ENCODE results near the gene MBD5.

DNA sequence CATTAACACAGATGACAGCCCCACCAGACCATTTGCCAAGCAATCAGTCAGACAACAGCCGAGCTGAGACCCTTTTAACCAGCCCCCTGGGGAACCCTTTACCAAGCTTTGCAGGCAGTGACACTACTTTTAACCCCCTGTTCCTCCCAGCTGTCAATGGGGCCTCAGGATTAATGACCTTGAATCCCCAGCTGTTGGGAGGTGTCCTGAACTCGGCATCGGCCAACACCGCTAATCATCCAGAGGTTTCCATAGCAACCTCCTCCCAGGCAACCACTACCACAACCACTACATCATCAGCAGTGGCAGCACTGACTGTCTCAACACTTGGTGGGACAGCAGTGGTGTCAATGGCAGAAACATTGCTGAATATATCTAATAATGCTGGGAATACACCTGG is 462.8 kb downstream of the MBD5 start:
- TF ChIP-seq EZH2 (IDR thresholded peaks at IDR 0.05; ENCODE audit: insufficient read depth, poor library complexity, severe bottlenecking) (no peak), EZH2phosphoT487 (IDR thresholded peaks at IDR 0.05; ENCODE audit: insufficient read depth, low read depth) (no peak)
